ENCODE data around the gene NDUFS2.

Gene NDUFS2

GRCh38 chr1:161171191-161171590 lies 31.0 kb upstream of the NDUFS2 start:
- DNase-seq: no peak
- intact Hi-C loops (cut with DNase I): no loop called here

GRCh38 chr1:161171696-161172095 lies 30.5 kb upstream of the NDUFS2 start:
- no peak for DNase-seq

GRCh38 chr1:161172349-161172748 lies 29.8 kb upstream of the NDUFS2 start:
- intact Hi-C loops (cut with DNase I): no loop called here

More at GRCh38 chr1:161171696-161172095, 30.5 kb upstream of the NDUFS2 start:
- intact Hi-C loops (cut with DNase I): no loop called here

GRCh38 chr1:161172776-161173376 lies 29.3 kb upstream of the NDUFS2 start:
- no peak for DNase-seq
- intact Hi-C loops (cut with DNase I): no loop called here

More at GRCh38 chr1:161172349-161172748, 29.8 kb upstream of the NDUFS2 start:
- DNase-seq: no peak

GRCh38 chr1:161173711-161174110 lies 28.5 kb upstream of the NDUFS2 start:
- DNase-seq: no peak
- intact Hi-C loops (cut with DNase I): no loop called here

- intact Hi-C loops (cut with DNase I): no loop called here
Observed at GRCh38 chr1:161174911-161175310, 27.3 kb upstream of the NDUFS2 start.

DNA sequence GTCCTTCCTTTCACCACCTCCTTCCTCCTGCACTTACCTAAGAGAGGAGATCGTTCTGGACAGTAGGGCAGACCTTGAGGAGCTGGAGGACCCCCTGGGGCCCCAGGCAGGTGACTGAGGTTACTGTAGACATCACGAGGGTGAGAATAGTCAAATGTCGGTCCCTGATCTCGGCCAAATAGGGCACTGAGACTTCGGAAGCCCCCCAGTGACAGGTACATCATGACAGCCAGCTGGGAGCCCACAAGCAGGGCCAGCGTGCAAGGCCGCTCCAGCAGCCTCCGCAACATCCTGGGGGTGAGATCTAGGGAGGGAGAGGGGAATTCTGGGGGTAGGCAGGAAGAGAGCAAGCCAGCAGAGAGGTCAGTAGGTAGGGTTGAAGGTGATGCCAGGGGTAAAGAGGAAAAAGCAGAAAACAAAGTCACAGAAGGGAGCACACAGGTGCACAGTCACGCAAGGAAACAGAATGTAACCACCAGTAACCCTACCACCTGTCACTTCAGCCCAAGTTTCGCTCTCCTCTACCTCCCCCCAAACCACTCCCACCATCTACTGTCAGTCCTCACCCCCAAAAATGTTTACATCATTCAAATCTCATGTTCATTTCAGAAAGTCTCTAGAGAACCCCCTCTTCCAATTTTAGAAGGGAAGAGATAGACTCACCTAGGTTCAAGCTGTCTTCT lies 26.3 kb upstream of the NDUFS2 start:
- intact Hi-C loops (cut with DNase I): no loop called here

More at GRCh38 chr1:161174911-161175310, 27.3 kb upstream of the NDUFS2 start:
- DNase-seq: no peak

DNA sequence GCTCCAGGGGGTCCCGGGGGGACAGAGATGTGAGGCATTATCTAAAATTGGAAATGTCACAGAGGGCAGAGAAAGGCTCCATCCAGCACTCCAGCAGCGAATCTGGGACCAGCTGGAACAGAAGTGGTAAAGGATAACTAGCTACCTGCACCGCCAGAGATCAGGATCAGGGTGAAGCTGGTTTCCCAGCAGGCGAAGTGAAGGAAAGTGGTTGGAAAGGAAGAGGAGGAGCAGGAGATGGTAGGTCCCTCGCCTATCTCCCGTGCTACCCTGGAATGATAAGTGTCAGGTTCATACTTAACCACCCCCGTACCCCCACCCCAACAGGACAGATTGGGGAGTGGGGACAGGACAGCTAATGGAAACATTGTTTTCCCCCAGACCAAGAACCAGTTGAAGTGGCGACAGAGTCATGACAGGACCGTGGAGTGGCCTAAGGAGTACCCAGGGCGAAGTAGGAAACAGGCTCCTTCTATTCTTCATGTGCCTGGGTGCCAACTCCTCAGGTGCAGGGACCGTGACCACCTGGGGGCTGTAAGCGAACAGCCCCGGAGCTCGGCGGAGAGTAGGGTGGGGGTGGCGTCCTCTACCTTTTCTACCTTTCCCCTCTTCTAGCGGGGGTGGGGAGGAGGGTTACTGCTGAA lies 25.6 kb upstream of the NDUFS2 start:
- intact Hi-C loops (cut with DNase I): no loop called here
- no peak for DNase-seq

More for the DNA sequence above, 26.3 kb upstream of the NDUFS2 start:
- DNase-seq: no peak

- intact Hi-C loops (cut with DNase I): no loop called here
- peak; percentile 87 to 98 (median 94) for DNase-seq
Observed at GRCh38 chr1:161177112-161177935, 24.8 kb upstream of the NDUFS2 start, which contains the start of gene B4GALT3. Gene B4GALT3 (minus strand): TSS chr1:161177507. CDS start chr1:161176060, 1,447 bp downstream.

- intact Hi-C loops (cut with DNase I): no loop called here
- no peak for DNase-seq
Observed at GRCh38 chr1:161177936-161178244, 24.3 kb upstream of the NDUFS2 start.

DNA sequence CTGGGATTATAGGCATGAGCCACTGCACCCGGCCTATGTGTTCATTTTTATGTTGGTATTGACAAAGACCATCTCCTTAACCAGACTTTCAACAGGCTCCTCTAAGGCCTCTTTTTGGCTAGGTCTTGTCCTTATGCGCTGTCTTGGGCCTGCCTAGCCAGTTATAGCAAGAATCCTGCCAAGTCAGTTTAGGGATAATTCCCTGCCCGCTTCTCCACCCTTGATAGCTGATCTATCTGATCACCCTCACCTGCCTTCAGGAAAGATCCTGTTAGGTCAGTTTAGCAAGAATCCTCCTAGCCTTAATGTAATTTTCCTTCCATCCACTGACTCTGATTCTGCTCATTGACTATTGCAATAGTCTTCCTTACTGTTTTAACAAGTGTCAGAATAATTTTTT lies 22.5 kb upstream of the NDUFS2 start:
- DNase-seq: no peak
- intact Hi-C loops (cut with DNase I): no loop called here

GRCh38 chr1:161180639-161181038 lies 21.5 kb upstream of the NDUFS2 start:
- DNase-seq: no peak

GRCh38 chr1:161182214-161182613 lies 20.0 kb upstream of the NDUFS2 start:
- intact Hi-C loops (cut with DNase I): no loop called here
- no peak for DNase-seq

More at GRCh38 chr1:161180639-161181038, 21.5 kb upstream of the NDUFS2 start:
- intact Hi-C loops (cut with DNase I): no loop called here

- intact Hi-C loops (cut with DNase I): no loop called here
- peak in 24 of 42 donors; percentile 37 to 73 (median 54) for DNase-seq
Observed at GRCh38 chr1:161185282-161185682, 16.9 kb upstream of the NDUFS2 start.

DNA sequence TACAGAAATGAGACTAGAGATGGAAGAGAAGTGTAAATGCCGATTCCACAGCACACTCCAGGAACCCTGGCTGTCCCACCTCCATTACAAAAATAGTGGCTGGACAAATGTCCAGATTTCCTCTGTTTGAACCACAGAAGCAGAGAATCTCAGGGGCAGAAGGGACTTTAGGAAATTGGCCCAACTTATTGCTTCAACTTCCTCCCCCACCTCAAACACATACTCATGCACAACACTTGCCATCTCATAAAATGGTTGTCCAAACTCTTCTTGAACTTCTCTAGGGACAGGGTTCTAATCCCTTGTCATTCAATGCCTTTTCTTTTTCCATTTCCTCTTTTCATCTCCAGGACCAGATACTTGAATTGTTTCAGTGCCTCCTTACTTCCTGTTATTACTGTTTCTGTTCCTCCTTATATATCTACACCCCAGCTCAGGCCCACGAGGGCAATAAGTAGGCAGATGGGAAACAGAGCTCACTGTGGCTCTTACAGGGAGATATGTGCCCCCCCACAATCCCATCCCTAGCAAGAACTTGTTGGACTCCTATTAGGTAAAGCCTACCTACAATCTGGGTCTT lies 16.3 kb upstream of the NDUFS2 start:
- DNase-seq: no peak
- intact Hi-C loops (cut with DNase I): no loop called here

- DNase-seq: peak in 1 of 42 donors; percentile 19
- intact Hi-C loops (cut with DNase I): no loop called here
Observed at GRCh38 chr1:161187311-161187710, 14.9 kb upstream of the NDUFS2 start.

GRCh38 chr1:161188381-161188780 lies 13.8 kb upstream of the NDUFS2 start:
- intact Hi-C loops (cut with DNase I): no loop called here
- no peak for DNase-seq

- DNase-seq: no peak
- intact Hi-C loops (cut with DNase I): no loop called here
Observed at GRCh38 chr1:161189036-161189435, 13.1 kb upstream of the NDUFS2 start.

DNA sequence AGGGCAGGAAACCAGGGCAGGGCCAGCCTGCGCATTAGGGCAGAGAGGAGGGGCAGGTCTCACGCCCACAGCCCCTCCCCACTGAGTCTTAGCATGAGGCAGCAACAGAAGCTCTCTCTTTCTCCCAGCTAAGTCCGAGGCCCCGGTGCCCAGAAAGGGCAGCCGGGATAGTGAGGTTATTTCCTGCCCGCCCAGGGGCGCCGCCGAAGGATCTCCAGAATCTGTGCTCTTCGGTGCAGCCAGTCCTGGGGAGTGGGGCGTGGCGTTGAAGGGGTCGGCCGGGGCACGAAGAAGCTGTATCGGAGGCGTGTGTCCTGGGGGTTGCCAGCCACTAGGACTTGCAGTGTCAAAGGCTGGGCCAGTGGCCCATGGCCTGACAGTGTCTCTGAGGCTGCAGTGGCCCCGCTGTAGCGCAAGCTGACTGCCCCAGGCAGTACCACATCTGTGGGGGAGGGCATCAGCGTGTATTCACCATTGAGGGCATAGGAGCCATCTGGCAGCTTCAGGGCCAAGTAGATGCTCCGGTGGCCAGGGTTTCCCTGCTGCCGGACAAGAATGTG lies 11.1 kb upstream of the NDUFS2 start:
- DNase-seq: peak in 19 of 42 donors; percentile 29 to 72 (median 53)
- intact Hi-C loops (cut with DNase I): no loop called here

Measured in head of caudate nucleus (tissue), 42 donors.